ENCODE data around the gene DNAH7.

DNA sequence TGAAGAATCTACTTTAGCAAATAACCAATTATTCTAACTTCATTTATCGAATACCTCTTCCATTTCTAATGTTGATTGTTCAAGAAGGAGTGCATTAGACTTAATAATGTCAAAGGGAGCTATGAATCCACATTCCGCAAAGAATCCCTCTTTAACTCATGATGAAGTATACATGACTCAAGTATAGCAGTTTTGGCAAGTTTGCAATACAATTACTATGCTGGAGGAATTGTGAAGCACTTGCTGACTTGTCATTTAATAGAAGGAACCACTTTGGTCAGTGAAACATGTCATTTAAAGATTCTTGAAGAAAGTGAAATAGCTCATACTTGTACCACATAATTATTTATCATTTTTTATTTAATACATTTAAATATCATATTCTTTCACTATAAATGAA lies 286.5 kb downstream of the DNAH7 start:
- TF ChIP-seq, protein P1, sequence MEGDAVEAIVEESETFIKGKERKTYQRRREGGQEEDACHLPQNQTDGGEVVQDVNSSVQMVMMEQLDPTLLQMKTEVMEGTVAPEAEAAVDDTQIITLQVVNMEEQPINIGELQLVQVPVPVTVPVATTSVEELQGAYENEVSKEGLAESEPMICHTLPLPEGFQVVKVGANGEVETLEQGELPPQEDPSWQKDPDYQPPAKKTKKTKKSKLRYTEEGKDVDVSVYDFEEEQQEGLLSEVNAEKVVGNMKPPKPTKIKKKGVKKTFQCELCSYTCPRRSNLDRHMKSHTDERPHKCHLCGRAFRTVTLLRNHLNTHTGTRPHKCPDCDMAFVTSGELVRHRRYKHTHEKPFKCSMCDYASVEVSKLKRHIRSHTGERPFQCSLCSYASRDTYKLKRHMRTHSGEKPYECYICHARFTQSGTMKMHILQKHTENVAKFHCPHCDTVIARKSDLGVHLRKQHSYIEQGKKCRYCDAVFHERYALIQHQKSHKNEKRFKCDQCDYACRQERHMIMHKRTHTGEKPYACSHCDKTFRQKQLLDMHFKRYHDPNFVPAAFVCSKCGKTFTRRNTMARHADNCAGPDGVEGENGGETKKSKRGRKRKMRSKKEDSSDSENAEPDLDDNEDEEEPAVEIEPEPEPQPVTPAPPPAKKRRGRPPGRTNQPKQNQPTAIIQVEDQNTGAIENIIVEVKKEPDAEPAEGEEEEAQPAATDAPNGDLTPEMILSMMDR (IDR thresholded peaks at IDR 0.05) = no peak
- TF ChIP-seq POLR2A (IDR thresholded peaks at IDR 0.05) = no peak
